AG10803 (cell line): ENCODE data around the gene C11orf71.

Experiments used
- DNase-seq: peaks from one replicate; pipeline ENCODE4 v3.0.0; 2010; ENCODE audit warnings: low read depth
- H3K4me3 ChIP-seq: 2 replicates; pipeline ENCODE4 v1.5.1; 2011; ENCODE audit warnings: mild to moderate bottlenecking, low read length, control low read depth
- TF ChIP-seq, protein P1 (sequence below): conservative IDR thresholded peaks from 2 replicates; pipeline ENCODE4 v1.5.1; 2011; ENCODE audit warnings: mild to moderate bottlenecking, low read length, control low read depth, inconsistent platforms

Gene C11orf71

DNA sequence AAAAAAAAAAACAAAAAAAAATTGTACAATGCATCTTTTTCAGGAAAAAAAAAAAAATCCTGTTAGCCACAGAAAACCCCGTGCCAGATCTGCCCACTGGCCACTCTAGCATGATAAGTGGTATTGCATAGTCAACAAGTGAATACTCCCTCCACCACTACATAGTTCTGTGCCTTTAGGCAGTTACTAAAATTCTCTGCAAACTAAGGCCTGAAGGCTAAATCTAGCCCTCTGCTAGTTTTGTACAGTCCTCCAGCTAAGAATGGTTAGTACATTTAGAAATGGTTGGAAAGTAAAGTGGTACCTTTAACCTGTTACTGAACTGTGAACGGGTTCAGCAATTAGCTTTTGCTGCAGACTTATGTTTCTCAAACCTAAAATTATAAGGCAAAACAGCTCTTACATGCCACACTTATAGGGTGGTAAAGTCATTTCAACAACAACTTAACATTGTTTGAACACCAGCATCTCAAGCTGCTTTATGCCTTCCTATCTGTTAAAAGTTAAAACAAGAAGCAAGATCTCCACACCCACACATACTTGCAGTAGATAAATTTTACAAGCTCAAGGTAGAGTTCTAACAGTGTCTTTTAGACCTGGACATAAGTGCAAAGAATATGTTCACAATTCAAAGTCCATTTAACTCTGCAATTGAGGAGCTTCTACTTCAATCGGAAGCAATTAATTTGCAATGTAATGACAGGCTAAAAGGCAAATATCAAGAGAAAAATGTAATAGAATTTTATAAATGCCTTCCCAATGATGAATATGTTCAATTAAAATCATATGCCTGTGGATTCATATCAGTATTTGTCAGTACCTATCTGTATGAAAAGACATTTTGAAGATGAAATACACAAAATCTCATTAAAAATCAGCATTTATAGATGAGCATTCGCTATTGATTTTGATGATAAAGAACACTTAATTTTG lies 7.3 kb downstream of the C11orf71 start:
- no peak overlapping the region for H3K4me3 ChIP-seq
- TF ChIP-seq, protein P1, sequence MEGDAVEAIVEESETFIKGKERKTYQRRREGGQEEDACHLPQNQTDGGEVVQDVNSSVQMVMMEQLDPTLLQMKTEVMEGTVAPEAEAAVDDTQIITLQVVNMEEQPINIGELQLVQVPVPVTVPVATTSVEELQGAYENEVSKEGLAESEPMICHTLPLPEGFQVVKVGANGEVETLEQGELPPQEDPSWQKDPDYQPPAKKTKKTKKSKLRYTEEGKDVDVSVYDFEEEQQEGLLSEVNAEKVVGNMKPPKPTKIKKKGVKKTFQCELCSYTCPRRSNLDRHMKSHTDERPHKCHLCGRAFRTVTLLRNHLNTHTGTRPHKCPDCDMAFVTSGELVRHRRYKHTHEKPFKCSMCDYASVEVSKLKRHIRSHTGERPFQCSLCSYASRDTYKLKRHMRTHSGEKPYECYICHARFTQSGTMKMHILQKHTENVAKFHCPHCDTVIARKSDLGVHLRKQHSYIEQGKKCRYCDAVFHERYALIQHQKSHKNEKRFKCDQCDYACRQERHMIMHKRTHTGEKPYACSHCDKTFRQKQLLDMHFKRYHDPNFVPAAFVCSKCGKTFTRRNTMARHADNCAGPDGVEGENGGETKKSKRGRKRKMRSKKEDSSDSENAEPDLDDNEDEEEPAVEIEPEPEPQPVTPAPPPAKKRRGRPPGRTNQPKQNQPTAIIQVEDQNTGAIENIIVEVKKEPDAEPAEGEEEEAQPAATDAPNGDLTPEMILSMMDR, result no peak
- no peak for DNase-seq

DNA sequence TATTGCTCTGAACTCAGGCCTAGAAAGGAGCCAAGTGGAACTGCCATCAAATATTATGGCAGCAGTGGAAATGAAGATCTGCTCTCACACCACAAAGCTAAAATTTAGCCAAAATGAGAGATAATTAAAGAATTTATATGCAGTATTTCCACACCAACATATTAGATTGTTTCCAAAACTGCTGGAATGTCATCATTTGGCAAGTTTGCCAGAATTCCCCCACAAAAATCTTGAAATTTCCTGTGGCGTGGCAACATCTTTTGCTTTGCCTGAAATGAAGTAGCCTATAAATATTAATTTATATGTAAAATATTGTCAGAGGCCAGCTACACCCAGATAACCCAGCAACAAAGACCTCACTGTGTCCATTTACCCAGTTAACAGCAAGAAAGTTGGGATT lies 13.8 kb downstream of the C11orf71 start:
- peak; percentile 83 for DNase-seq
- H3K4me3 ChIP-seq, result no peak overlapping the region
- TF ChIP-seq, protein P1, result no peak

DNA sequence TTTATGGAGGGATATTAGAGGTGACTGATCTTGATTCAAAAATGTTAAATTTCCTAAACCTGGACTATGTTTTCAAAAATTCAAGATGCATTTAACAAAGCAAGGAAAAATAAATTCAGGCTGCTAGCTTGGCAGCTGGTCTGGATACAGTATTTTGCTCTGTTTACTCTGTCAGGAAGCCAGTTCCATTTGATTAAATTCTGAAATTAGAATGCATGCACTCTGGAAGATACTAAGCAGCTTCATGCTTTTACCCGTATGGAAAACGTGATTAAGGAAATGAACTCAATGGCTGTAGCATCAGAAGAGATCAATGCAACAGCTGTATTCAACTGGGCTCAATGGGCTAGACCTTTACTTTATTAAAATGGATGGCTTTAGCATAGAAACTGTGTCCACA lies 14.2 kb downstream of the C11orf71 start:
- TF ChIP-seq, protein P1, result no peak
- DNase-seq, result no peak
- no peak overlapping the region for H3K4me3 ChIP-seq

DNA sequence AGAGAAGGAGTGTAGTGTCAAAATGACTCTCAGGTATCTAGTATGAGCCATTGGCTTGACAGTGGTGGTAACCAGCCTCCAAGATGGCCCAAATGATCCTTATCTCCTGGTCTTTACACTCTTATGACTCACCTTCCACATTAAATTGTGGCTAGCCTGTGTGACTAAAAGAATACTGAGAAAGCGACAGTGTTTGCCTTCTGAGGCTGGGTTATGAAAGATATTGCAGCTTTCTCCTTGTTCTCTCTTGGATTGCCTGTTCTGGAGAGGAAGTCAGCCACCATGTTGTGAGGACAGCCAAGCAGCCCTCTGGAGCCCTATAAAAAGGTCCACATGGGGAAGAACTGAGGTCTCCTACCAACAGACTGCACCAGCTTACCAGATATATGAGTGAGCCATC lies 15.8 kb downstream of the C11orf71 start:
- TF ChIP-seq, protein P1, result no peak
- no peak overlapping the region for H3K4me3 ChIP-seq
- DNase-seq, result no peak

DNA sequence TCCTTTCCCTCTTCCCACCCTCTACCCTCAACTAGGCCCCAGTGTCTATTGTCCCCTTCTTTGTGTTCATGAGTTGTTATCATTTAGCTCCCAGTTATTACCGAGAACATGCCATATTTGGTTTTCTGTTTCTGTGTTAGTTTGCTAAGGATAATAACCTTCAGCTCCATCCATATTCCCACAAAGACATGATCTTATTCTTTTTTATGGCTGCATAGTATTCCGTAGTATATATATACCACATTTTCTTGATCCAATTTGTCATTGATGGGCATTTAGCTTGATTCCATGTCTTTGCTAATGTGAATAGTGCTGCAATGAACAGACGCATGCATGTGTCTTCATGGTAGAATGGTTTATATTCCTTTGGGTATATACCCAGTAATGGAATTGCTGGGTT lies 17.8 kb downstream of the C11orf71 start:
- no peak overlapping the region for H3K4me3 ChIP-seq
- TF ChIP-seq, protein P1, result no peak
- DNase-seq, result no peak

DNA sequence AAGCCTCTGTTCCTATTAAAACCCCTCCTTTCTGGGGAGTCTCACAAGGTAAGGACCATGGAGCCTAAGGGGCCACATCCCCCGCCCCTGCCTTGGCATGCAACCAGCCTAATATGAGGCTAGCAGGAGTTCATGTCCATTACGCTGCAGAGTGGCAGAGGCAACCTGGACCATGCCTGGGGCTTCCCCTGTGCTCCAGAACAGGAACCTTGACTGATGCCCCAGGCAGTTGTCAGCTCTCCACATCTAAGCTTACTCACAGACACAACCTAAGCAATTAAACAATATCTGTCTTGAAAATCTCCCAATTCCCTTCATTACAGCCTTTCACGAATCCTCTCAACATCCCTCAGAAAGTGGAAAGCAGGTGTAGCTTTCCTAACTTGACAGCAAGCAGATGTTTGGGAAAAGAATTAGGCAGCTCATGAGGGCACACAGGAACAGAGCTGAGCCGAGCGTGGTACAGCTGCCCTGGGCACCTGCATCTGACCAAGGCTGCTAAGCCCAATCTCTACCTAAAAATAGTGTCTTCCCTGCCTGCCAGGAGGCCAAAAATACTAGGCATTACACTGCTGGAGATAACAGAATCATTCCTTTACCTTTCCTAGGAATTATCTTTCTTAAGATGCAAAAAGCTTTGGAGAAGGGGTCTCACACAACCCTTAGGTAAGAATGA lies 20.8 kb downstream of the C11orf71 start:
- no peak for DNase-seq
- TF ChIP-seq, protein P1, result no peak
- no peak overlapping the region for H3K4me3 ChIP-seq
